Activated T-cell treated with anti-CD3 and anti-CD28 coated beads, Interleukin-2, amount 50 U/mL, for 72 hours (primary cell): ENCODE data around the gene ADRA2A. TPM values are rescaled to one million over a fixed set of nuclear protein-coding genes. Genes with fewer than 3 reads are reported as not detected.

ENCODE experiments used
- ATAC-seq, 2 donors: fragments of 150-1000 bp; cut with Tn5 transposase; replicated peaks in 1 of 2; 2 replicates each; pipeline ENCODE4 v1.10.0; 2021; ENCODE audit warnings: moderate library complexity in 2 of 2, mild to moderate bottlenecking in 1 of 2
- DNase-seq, 2 donors: peaks; one replicate each; pipeline ENCODE4 v3.0.0; 2021 to 2022; ENCODE audit warnings: mixed read lengths in 1 of 2
- H3K27ac Mint-ChIP-seq: one replicate; pipeline ENCODE4 v1.8.0; 2022; ENCODE audit warnings: mild to moderate bottlenecking, moderate library complexity, mixed read lengths
- H3K27me3 Mint-ChIP-seq: one replicate; pipeline ENCODE4 v1.8.0; 2022; ENCODE audit warnings: low read depth, mixed read lengths
- H3K36me3 Mint-ChIP-seq, 2 donors: one replicate each; pipeline ENCODE4 v1.8.0; 2022; ENCODE audit warnings: mixed read lengths in 2 of 2, mild to moderate bottlenecking in 1 of 2; ENCODE audit not compliant: insufficient read depth in 2 of 2
- H3K4me1 Mint-ChIP-seq: one replicate; pipeline ENCODE4 v1.8.0; 2022; ENCODE audit warnings: low read depth, mixed read lengths
- H3K4me3 Mint-ChIP-seq, 2 donors: one replicate each; pipeline ENCODE4 v1.8.0; 2022; ENCODE audit warnings: mild to moderate bottlenecking in 2 of 2, mixed read lengths in 2 of 2, moderate library complexity in 2 of 2
- H3K9me3 Mint-ChIP-seq, 2 donors: one replicate each; pipeline ENCODE4 v1.8.0; 2022; ENCODE audit warnings: mixed read lengths in 2 of 2
- total RNA-seq, 2 donors: library from RNA; stranded (reverse); gene quantifications; one replicate each; pipeline ENCODE4 v1.2.3, GENCODE V29; 2022

ADRA2A gene
- total RNA-seq = under 1 TPM in 1 of 2 donors, not detected in 1; 0.07 TPM

DNA sequence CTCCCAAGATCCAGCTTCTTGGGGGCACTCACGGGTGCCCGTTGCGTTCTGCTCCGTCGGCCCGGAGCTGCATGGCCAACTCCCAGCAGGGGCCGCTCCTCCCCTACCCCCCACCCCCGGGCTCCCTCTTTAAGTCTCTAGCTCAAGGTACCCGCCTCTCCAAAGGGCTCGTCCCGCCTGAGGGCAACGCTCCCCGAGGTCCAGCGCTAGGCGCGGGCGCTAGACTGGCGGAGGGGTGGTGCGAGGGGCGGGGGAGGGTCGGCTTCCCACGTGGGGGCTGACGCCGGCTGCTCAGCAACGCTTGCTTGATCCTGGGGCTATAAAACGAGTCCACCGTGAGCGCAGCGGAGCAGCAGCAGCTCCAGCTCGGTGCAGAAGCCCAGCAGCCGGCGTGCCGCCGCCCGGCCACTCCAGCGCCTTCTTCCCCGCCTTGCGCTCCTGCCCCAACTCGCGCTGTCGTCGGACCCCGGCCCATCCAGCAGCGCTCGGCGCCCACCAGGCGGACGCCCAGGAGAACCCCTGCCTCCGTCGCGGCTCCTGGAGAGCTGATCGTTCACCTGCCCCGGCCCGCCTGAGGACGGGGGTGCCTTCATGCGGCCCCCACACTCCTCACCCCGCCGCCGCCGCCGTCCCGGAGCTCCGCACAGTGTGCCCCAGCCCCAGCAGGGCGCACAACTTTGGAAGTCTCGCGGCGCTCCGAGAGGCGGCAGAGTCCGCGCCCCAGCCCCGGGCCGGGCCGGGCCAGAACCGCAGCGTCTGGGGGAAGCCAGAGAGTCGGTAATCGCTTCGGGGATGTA, at the start of gene ADRA2A:
Gene ADRA2A (plus strand): TSS at position 348 of the 797 bp plus-strand sequence. CDS start 968 bp downstream, outside the sequence.
- H3K36me3 Mint-ChIP-seq = peaks cover 2 to 7% of the 10 kb centered on the region in 2 donors
- H3K27me3 Mint-ChIP-seq = peaks cover 60% of the 10 kb centered on the region
- H3K27ac Mint-ChIP-seq = no peak within 1 kb of the TSS
- ATAC-seq (peak; percentile 53 to 59), DNase-seq (peak; percentile 38 to 43)
- peaks cover 10% of the 10 kb centered on the region for H3K4me1 Mint-ChIP-seq
- no peaks in the 10 kb centered on the region for H3K9me3 Mint-ChIP-seq
- peak within 1 kb of the TSS; percentile 82 to 84 for H3K4me3 Mint-ChIP-seq

- DNase-seq (no peak), ATAC-seq (peak; percentile 62 to 65)
- Mint-ChIP-seq H3K4me3 (no peak overlapping the region), H3K27ac (no peak overlapping the region), H3K36me3 (peaks cover 16 to 20% of the 10 kb centered on the region in 2 donors), H3K27me3 (no peaks in the 10 kb centered on the region), H3K9me3 (peaks cover 9 to 15% of the 10 kb centered on the region in 2 donors), H3K4me1 (peaks cover 11% of the 10 kb centered on the region)
Measured at GRCh38 chr10:111030042-111030750, 46.6 kb upstream of the ADRA2A start.

- Mint-ChIP-seq H3K36me3 (peaks cover 18 to 23% of the 10 kb centered on the region in 2 donors), H3K4me3 (no peak overlapping the region), H3K27ac (no peak overlapping the region), H3K4me1 (peaks cover 9% of the 10 kb centered on the region), H3K9me3 (peaks cover 15 to 17% of the 10 kb centered on the region in 2 donors), H3K27me3 (no peaks in the 10 kb centered on the region)
- ATAC-seq = no peak
- no peak for DNase-seq
Measured at GRCh38 chr10:111034598-111035310, 42.1 kb upstream of the ADRA2A start.

DNA sequence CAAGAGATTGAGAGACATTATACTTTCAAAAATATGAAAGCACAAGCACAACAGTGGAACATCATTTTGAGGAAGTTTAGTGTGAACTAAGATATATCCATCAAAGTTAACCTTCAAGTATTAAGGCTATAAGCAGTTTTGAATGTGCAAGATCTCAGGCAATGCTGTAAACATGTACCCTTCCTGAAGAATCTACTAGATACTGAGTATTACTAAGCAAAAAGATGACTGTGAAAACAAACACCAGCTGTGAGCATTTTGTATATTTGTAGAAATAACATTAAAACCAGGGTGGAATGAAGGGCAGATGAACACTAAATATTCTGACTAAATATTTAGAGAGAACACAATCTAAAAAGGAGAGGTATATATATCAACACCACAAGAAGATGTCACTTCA, 41.3 kb upstream of the ADRA2A start:
- Mint-ChIP-seq H3K4me3 (no peak overlapping the region), H3K27me3 (no peaks in the 10 kb centered on the region), H3K4me1 (peaks cover 2% of the 10 kb centered on the region), H3K9me3 (peaks cover 15 to 16% of the 10 kb centered on the region in 2 donors), H3K27ac (no peak overlapping the region), H3K36me3 (peaks cover 17 to 25% of the 10 kb centered on the region in 2 donors)
- ATAC-seq (no peak), DNase-seq (no peak)

- H3K9me3 Mint-ChIP-seq = peaks cover 16 to 18% of the 10 kb centered on the region in 2 donors
- no peak for ATAC-seq
- no peak for DNase-seq
- H3K27ac Mint-ChIP-seq = no peak overlapping the region
- H3K4me3 Mint-ChIP-seq = no peak overlapping the region
- peaks cover 17 to 21% of the 10 kb centered on the region in 2 donors for H3K36me3 Mint-ChIP-seq
- no peaks in the 10 kb centered on the region for H3K4me1 Mint-ChIP-seq
- H3K27me3 Mint-ChIP-seq = no peaks in the 10 kb centered on the region
Measured at GRCh38 chr10:111037858-111038257, 39.0 kb upstream of the ADRA2A start.

GRCh38 chr10:111039522-111039921, 37.3 kb upstream of the ADRA2A start:
- peak overlapping the region; percentile 73 for H3K27ac Mint-ChIP-seq
- ATAC-seq = no peak
- H3K9me3 Mint-ChIP-seq = peaks cover 14 to 15% of the 10 kb centered on the region in 2 donors
- no peaks in the 10 kb centered on the region for H3K4me1 Mint-ChIP-seq
- H3K36me3 Mint-ChIP-seq = peaks cover 11 to 14% of the 10 kb centered on the region in 2 donors
- no peak for DNase-seq
- no peak overlapping the region for H3K4me3 Mint-ChIP-seq
- peaks cover 6% of the 10 kb centered on the region for H3K27me3 Mint-ChIP-seq

GRCh38 chr10:111057006-111057405, 19.8 kb upstream of the ADRA2A start:
- Mint-ChIP-seq H3K27me3 (peaks cover 18% of the 10 kb centered on the region), H3K4me3 (no peak overlapping the region), H3K9me3 (peaks cover 4 to 13% of the 10 kb centered on the region in 2 donors), H3K36me3 (peaks cover 1 to 8% of the 10 kb centered on the region in 2 donors), H3K4me1 (no peaks in the 10 kb centered on the region), H3K27ac (no peak overlapping the region)
- ATAC-seq (no peak), DNase-seq (no peak)

- Mint-ChIP-seq H3K4me3 (no peak overlapping the region), H3K36me3 (peaks cover 1 to 6% of the 10 kb centered on the region in 2 donors), H3K4me1 (no peaks in the 10 kb centered on the region), H3K27me3 (peaks cover 45% of the 10 kb centered on the region), H3K9me3 (peaks cover 4 to 6% of the 10 kb centered on the region in 2 donors), H3K27ac (no peak overlapping the region)
- DNase-seq (no peak), ATAC-seq (no peak)
Measured at GRCh38 chr10:111063471-111063870, 13.4 kb upstream of the ADRA2A start.

DNA sequence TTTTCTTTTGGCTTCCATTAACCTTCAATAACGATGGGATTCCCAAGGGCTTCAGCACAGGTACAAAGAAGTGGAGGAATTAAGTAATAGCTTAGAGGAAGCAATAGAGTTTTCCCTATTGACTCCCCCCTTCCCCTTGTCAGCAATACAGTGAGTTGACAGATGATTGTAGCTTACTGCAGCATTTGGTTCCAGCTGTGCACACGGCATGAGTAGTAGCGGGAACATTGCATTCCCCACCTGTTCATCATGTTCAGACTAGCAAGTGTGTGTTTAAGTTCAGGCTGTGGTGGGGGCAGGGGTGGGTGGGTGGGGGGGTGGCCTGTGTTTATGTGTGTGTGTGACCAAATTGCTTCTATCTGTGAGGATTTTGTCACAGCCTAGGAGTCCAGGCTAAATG, 4.6 kb upstream of the ADRA2A start:
- peaks cover 0 to 2% of the 10 kb centered on the region in 2 donors for H3K9me3 Mint-ChIP-seq
- H3K4me3 Mint-ChIP-seq = no peak overlapping the region
- no peaks in the 10 kb centered on the region for H3K36me3 Mint-ChIP-seq
- peaks cover 47% of the 10 kb centered on the region for H3K27me3 Mint-ChIP-seq
- peaks cover 5% of the 10 kb centered on the region for H3K4me1 Mint-ChIP-seq
- DNase-seq (no peak), ATAC-seq (no peak)
- H3K27ac Mint-ChIP-seq = no peak overlapping the region

DNA sequence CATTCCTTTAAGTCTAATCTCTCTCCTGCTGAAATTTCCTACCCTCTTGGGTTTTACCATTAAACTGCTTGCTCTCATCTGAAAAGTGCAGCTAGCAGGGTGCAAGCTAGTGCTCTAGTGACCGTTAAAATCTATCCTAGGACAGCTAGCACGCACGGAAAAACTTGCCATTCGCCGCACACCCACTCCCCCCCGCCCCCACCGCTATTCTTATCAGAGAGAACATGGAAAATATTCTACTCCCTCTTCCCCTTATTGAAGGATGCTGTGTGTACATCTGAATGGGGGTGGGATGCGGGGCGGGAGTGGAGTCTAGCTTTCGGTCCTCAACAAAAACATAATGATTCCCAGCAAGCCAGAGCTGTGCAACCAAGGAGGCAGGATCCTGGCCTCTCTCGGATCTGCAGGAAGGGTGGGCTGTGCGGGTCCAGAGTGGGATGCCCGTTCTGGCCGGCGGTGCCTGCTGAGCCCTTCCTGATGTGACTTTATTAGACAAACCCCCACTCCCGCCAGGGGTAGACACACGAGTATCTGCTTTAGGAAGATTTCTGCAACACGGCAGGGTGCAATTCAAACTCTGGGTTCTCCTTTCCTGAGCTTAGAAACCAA, 1.1 kb upstream of the ADRA2A start:
- Mint-ChIP-seq H3K27ac (no peak overlapping the region), H3K9me3 (no peaks in the 10 kb centered on the region), H3K36me3 (peaks cover 2 to 7% of the 10 kb centered on the region in 2 donors), H3K4me1 (peaks cover 10% of the 10 kb centered on the region), H3K27me3 (peaks cover 54% of the 10 kb centered on the region), H3K4me3 (peak overlapping the region; percentile 82 to 84)
- ATAC-seq = no peak
- DNase-seq = no peak

DNA sequence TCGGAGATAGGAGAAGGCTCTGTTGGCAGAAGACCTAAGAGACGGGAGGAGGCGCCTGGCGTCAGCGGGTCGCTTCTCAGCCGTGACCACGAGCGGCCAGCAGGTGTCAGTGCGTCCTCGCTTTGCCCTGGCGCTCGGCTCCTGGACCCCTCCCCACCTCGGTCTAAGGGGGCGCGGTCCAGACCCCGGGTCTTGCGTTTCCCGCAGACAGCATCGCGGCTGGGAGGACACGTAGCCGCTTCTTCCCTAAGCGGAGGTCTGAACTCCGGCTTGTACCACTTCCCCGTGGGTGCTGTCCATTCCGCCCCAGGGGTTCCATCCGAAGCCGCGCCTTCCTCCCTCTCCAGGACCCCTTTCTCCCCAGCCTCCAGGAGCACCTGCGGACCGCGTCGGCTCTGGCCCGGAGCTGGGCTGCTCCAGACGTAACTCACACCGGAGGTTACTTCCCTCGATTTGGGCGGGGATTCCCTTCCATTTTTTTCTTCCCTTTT, 593 bp upstream of the ADRA2A start:
- peaks cover 10% of the 10 kb centered on the region for H3K4me1 Mint-ChIP-seq
- DNase-seq = peak; percentile 62 to 70
- no peak overlapping the region for H3K27ac Mint-ChIP-seq
- ATAC-seq = peak; percentile 73 to 78
- H3K36me3 Mint-ChIP-seq = peaks cover 2 to 7% of the 10 kb centered on the region in 2 donors
- peak overlapping the region; percentile 82 to 84 for H3K4me3 Mint-ChIP-seq
- no peaks in the 10 kb centered on the region for H3K9me3 Mint-ChIP-seq
- peaks cover 54% of the 10 kb centered on the region for H3K27me3 Mint-ChIP-seq

DNA sequence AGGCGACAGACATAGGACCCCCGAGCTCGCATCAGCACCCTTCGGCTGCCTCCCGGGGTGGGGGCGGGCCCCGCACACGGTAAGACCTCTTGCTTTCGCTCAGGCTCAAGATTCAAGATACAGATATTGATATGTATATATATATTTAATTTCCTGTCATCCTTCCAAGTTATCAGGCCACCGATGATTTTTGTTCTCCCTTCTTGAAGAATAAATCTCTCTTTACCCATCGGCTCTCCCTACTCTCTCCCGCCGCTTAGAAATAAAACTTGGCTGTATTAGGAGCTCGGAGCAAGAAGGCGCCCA, 603 bp downstream of the ADRA2A start:
- DNase-seq (no peak), ATAC-seq (no peak)
- Mint-ChIP-seq H3K4me3 (peak overlapping the region; percentile 82 to 84), H3K4me1 (peaks cover 10% of the 10 kb centered on the region), H3K9me3 (no peaks in the 10 kb centered on the region), H3K36me3 (peaks cover 2 to 7% of the 10 kb centered on the region in 2 donors), H3K27ac (no peak overlapping the region), H3K27me3 (peaks cover 60% of the 10 kb centered on the region)
